Uterus (tissue), 4 donors: ENCODE data around the gene SHMT1. TPM values are rescaled to one million over a fixed set of nuclear protein-coding genes. Genes with fewer than 3 reads are reported as not detected.
"Not testable (repeated sequence)": the region's sequence is repeated elsewhere in the genome, so short reads cannot be mapped to it uniquely, and the experiment has no call there.

ENCODE experiments used
- DNase-seq, 2 donors: peaks; one replicate each; pipeline ENCODE4 v3.0.0-alpha.2; 2019 to 2020
- H3K27ac ChIP-seq, 2 donors: fragments of 200-600 bp; sonication (generic); 1 replicate in 1 of 2; 2 replicates in 1 of 2; pipeline ENCODE4 v1.5.1; 2016 to 2018
- H3K27me3 ChIP-seq, 2 donors: fragments of 200-600 bp; sonication (generic); one replicate each; pipeline ENCODE4 v1.5.1; 2018 to 2019; ENCODE audit warnings: control low read depth in 1 of 2
- H3K36me3 ChIP-seq, 2 donors: fragments of 200-600 bp; sonication (generic); one replicate each; pipeline ENCODE4 v1.5.1; 2019; ENCODE audit warnings: control low read depth in 1 of 2
- H3K4me1 ChIP-seq, 2 donors: fragments of 200-600 bp; sonication (generic); one replicate each; pipeline ENCODE4 v1.5.1; 2018 to 2019; ENCODE audit warnings: control low read depth in 1 of 2
- H3K4me3 ChIP-seq, 2 donors: fragments of 200-600 bp; sonication (generic); 1 replicate in 1 of 2; 2 replicates in 1 of 2; pipeline ENCODE4 v1.5.1; 2018 to 2019; ENCODE audit warnings: mild to moderate bottlenecking in 1 of 2
- H3K9me3 ChIP-seq, 2 donors: fragments of 200-600 bp; sonication (generic); one replicate each; pipeline ENCODE4 v1.5.1; 2019; ENCODE audit warnings: control low read depth in 1 of 2
- CTCF ChIP-seq, 4 experiments: fragments of 200-600 bp in 2 of 4; fragments of 450-650 bp in 2 of 4; sonication (generic) in 2 of 4; IDR thresholded peaks; one replicate each; pipeline ENCODE4 v1.5.1; 2016 to 2019; ENCODE audit warnings: antibody characterized with exemption in 4 of 4, mild to moderate bottlenecking in 2 of 4, moderate library complexity in 1 of 4
- POLR2A ChIP-seq, 2 donors: fragments of 450-650 bp; IDR thresholded peaks; one replicate each; pipeline ENCODE4 v1.6.1; 2016; ENCODE audit warnings: antibody characterized with exemption in 2 of 2, mild to moderate bottlenecking in 1 of 2, moderate library complexity in 1 of 2
- intact Hi-C: fragments of 100-400 bp; cut with DNase I; formaldehyde crosslinking; loops from one replicate; pipeline ENCODE4 v1.15.1; 2023; ENCODE audit warnings: low total_unique reads
- total RNA-seq, 4 donors: library from RNA; depleted of rRNA in 3 of 4; stranded (reverse); fragments of >200 nt in 3 of 4; gene quantifications; one replicate each; pipeline versions ENCODE4 v1.1.0 to v1.2.4, GENCODE V29; 2014 to 2023
- donor health status: DM: yes; HTN: yes; CAD: no.

The SHMT1 gene
- total RNA-seq, 4 donors from 2014 or later = 10.9 to 35.9 (median 31.5) TPM

- DNase-seq = no peak
- no peaks in the 10 kb centered on the region for H3K4me1 ChIP-seq
- no peak overlapping the region for H3K27ac ChIP-seq
- no peak overlapping the region for H3K4me3 ChIP-seq
- no peaks in the 10 kb centered on the region for H3K36me3 ChIP-seq
- TF ChIP-seq POLR2A (IDR thresholded peaks at IDR 0.05) (no peak), CTCF (IDR thresholded peaks at IDR 0.05) (no peak)
- H3K9me3 ChIP-seq = no peaks in the 10 kb centered on the region
- intact Hi-C loops = no loop called here
- H3K27me3 ChIP-seq = no peaks in the 10 kb centered on the region
Measured at GRCh38 chr17:18344021-18344420, 19.3 kb downstream of the SHMT1 start.

GRCh38 chr17:18339933-18340332 is 23.4 kb downstream of the SHMT1 start:
- H3K27me3 ChIP-seq = no peaks in the 10 kb centered on the region
- TF ChIP-seq CTCF (IDR thresholded peaks at IDR 0.05) = no peak
- no peak for TF ChIP-seq POLR2A (IDR thresholded peaks at IDR 0.05)
- no peak overlapping the region for H3K4me3 ChIP-seq
- H3K36me3 ChIP-seq = no peaks in the 10 kb centered on the region
- no peaks in the 10 kb centered on the region for H3K4me1 ChIP-seq
- intact Hi-C loops = no loop called here
- DNase-seq = no peak
- no peak overlapping the region for H3K27ac ChIP-seq
- no peaks in the 10 kb centered on the region for H3K9me3 ChIP-seq

- intact Hi-C loops, H3K27me3 ChIP-seq, H3K27ac ChIP-seq, H3K4me1 ChIP-seq, H3K9me3 ChIP-seq, H3K36me3 ChIP-seq, H3K4me3 ChIP-seq, DNase-seq: not testable (repeated sequence)
Measured at GRCh38 chr17:18338158-18338557, 25.2 kb downstream of the SHMT1 start.

GRCh38 chr17:18332909-18333489 is 30.4 kb downstream of the SHMT1 start:
- no peaks in the 10 kb centered on the region for H3K36me3 ChIP-seq
- H3K4me1 ChIP-seq = no peaks in the 10 kb centered on the region
- no peaks in the 10 kb centered on the region for H3K9me3 ChIP-seq
- TF ChIP-seq POLR2A (IDR thresholded peaks at IDR 0.05) = no peak
- TF ChIP-seq CTCF (IDR thresholded peaks at IDR 0.05) = no peak
- intact Hi-C loops = no loop called here
- no peak overlapping the region for H3K27ac ChIP-seq
- H3K27me3 ChIP-seq = no peaks in the 10 kb centered on the region
- DNase-seq = no peak
- no peak overlapping the region for H3K4me3 ChIP-seq

GRCh38 chr17:18331879-18332278 is 31.5 kb downstream of the SHMT1 start:
- no peaks in the 10 kb centered on the region for H3K9me3 ChIP-seq
- no peak overlapping the region for H3K27ac ChIP-seq
- H3K27me3 ChIP-seq = no peaks in the 10 kb centered on the region
- intact Hi-C loops = no loop called here
- H3K4me3 ChIP-seq = no peak overlapping the region
- no peaks in the 10 kb centered on the region for H3K4me1 ChIP-seq
- TF ChIP-seq CTCF (IDR thresholded peaks at IDR 0.05) = no peak
- no peak for TF ChIP-seq POLR2A (IDR thresholded peaks at IDR 0.05)
- no peaks in the 10 kb centered on the region for H3K36me3 ChIP-seq
- DNase-seq = no peak
